Upper lobe of left lung (tissue), 6 donors: ENCODE results near the gene GRIK2. TPM values are rescaled to one million over a fixed set of nuclear protein-coding genes. Genes with fewer than 3 reads are reported as not detected.

Source experiments
- ATAC-seq, 2 donors: fragments of 200-7000 bp; cut with Tn5 transposase; one replicate each; pipeline ENCODE4 v1.9.1; 2022; ENCODE audit warnings: mild to moderate bottlenecking in 2 of 2, moderate library complexity in 2 of 2; ENCODE audit not compliant: low FRiP score in 2 of 2
- DNase-seq, 2 donors: peaks; one replicate each; pipeline ENCODE4 v3.0.0-alpha.2; 2019 to 2020
- H3K27ac ChIP-seq, 4 donors: fragments of 200-600 bp; sonication (generic); one replicate each; pipeline ENCODE4 v1.5.1; 2016 to 2019
- H3K27me3 ChIP-seq, 4 donors: fragments of 200-600 bp; sonication (generic); one replicate each; pipeline ENCODE4 v1.5.1; 2017 to 2019
- H3K36me3 ChIP-seq, 4 donors: fragments of 200-600 bp; sonication (generic); one replicate each; pipeline ENCODE4 v1.5.1; 2016 to 2019
- H3K4me1 ChIP-seq, 4 donors: fragments of 200-600 bp; sonication (generic); one replicate each; pipeline ENCODE4 v1.5.1; 2018 to 2019
- H3K4me3 ChIP-seq, 4 donors: fragments of 200-600 bp; sonication (generic); one replicate each; pipeline ENCODE4 v1.5.1; 2017 to 2019; ENCODE audit warnings: mild to moderate bottlenecking in 2 of 4, moderate library complexity in 1 of 4
- H3K9me3 ChIP-seq, 4 donors: fragments of 200-600 bp; sonication (generic); one replicate each; pipeline ENCODE4 v1.5.1; 2018 to 2019
- CTCF ChIP-seq, 6 experiments: fragments of 450-650 bp in 4 of 6; fragments of 200-600 bp in 2 of 6; sonication (generic) in 2 of 6; IDR thresholded peaks; one replicate each; pipeline ENCODE4 v1.5.1; 2016 to 2019; ENCODE audit warnings: antibody characterized with exemption in 6 of 6
- EP300 ChIP-seq, 4 donors: sonication (generic); formaldehyde crosslinking; IDR thresholded peaks; one replicate each; pipeline ENCODE4 v1.5.1; 2017; ENCODE audit warnings: antibody characterized with exemption in 4 of 4, control low read depth in 2 of 4
- POLR2A ChIP-seq, 4 donors: fragments of 450-650 bp; IDR thresholded peaks; one replicate each; pipeline ENCODE4 v1.5.1; 2016 to 2017; ENCODE audit warnings: antibody characterized with exemption in 4 of 4, mild to moderate bottlenecking in 2 of 4
- POLR2AphosphoS5 ChIP-seq, 2 donors: sonication (generic); formaldehyde crosslinking; IDR thresholded peaks; one replicate each; pipeline ENCODE4 v1.5.1; 2017; ENCODE audit warnings: antibody characterized with exemption in 2 of 2
- WGBS, 2 donors: methylation state at CpG; one replicate each; pipeline ENCODE4 v1.1.5; 2017 to 2018; 5-methylcytosine and 5-hydroxymethylcytosine counted together
- total RNA-seq, 6 donors: library from RNA; depleted of rRNA in 4 of 6; stranded (reverse); fragments of >200 nt in 4 of 6; gene quantifications; one replicate each; pipeline versions ENCODE4 v1.1.0 to v1.2.1, GENCODE V29; 2016 to 2021
- donor health status: DM: no; HTN: no; CAD: no; lungs with moderate emphysema.
- donor health status: DM: no; HTN: yes; CAD: no; lungs with severe emphysema.

Gene GRIK2
- total RNA-seq, 6 donors from 2014 or later = 0.07 to 1.2 (median 0.50) TPM; not detected in 2

DNA sequence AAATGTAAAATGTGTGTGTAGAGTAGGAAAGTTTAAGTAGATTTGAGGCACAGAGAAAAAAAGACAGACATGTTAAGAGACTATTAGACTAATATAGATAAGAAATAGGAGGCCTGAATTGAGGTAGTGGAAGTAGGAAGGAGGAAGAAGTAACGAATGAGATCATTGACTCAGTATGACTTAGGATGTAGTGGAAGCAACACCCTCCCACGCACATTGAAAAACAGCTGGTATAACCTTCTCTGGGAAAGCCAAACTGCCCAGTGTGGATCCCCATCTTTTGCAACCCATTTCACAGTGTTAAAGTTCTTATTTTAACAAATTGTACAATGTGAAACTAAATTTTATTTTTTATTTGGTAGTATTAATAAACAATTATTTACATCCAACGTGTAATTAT lies 89.1 kb downstream of the GRIK2 start:
- TF ChIP-seq CTCF (IDR thresholded peaks at IDR 0.05) (no peak), POLR2AphosphoS5 (IDR thresholded peaks at IDR 0.05) (no peak), EP300 (IDR thresholded peaks at IDR 0.05) (no peak), POLR2A (IDR thresholded peaks at IDR 0.05) (no peak)
- no peak overlapping the region for H3K4me3 ChIP-seq
- no peaks in the 10 kb centered on the region for H3K36me3 ChIP-seq
- ATAC-seq (no peak), DNase-seq (no peak)
- 76 to 85% methylated on average over 3 of the region's 3 CpGs for WGBS, 2 donors
- H3K4me1 ChIP-seq = no peaks in the 10 kb centered on the region
- no peak overlapping the region for H3K27ac ChIP-seq
- H3K9me3 ChIP-seq = no peaks in the 10 kb centered on the region
- H3K27me3 ChIP-seq = no peaks in the 10 kb centered on the region

GRCh38 chr6:101484781-101485180 lies 91.3 kb downstream of the GRIK2 start:
- Histone ChIP-seq H3K4me3 (no peak overlapping the region), H3K27ac (no peak overlapping the region), H3K4me1 (no peaks in the 10 kb centered on the region), H3K27me3 (no peaks in the 10 kb centered on the region), H3K9me3 (no peaks in the 10 kb centered on the region), H3K36me3 (no peaks in the 10 kb centered on the region)
- ATAC-seq (no peak), DNase-seq (no peak)
- WGBS, 2 donors = 88 to 91% methylated on average over 3 of the region's 3 CpGs
- TF ChIP-seq POLR2AphosphoS5 (IDR thresholded peaks at IDR 0.05) (no peak), CTCF (IDR thresholded peaks at IDR 0.05) (no peak), POLR2A (IDR thresholded peaks at IDR 0.05) (no peak), EP300 (IDR thresholded peaks at IDR 0.05) (no peak)

GRCh38 chr6:101486124-101486523 lies 92.6 kb downstream of the GRIK2 start:
- no peaks in the 10 kb centered on the region for H3K4me1 ChIP-seq
- no peaks in the 10 kb centered on the region for H3K36me3 ChIP-seq
- no peak overlapping the region for H3K4me3 ChIP-seq
- 35 to 45% methylated on average over 3 of the region's 3 CpGs for WGBS, 2 donors
- ATAC-seq (no peak), DNase-seq (no peak)
- TF ChIP-seq POLR2A (IDR thresholded peaks at IDR 0.05) (no peak), POLR2AphosphoS5 (IDR thresholded peaks at IDR 0.05) (no peak), CTCF (IDR thresholded peaks at IDR 0.05) (no peak), EP300 (IDR thresholded peaks at IDR 0.05) (no peak)
- H3K9me3 ChIP-seq = no peaks in the 10 kb centered on the region
- no peak overlapping the region for H3K27ac ChIP-seq
- no peaks in the 10 kb centered on the region for H3K27me3 ChIP-seq

DNA sequence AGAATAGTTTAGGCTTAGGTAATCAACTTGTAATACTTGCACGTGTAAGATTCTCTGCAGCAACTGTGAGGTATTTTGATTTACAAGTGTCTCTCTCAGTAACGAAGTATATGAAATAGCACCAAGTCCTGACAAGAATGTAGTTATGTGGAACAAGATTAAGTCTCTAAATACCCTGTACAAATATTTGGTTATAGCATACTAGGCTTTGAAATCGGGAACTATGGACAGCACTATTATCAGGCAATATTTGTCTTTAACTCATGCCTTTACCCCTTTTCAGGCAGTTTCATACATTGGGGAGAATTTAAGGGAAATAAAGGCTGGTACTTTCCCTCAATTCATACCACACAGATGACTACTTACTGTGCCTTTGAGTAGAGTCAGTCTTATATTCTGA lies 93.2 kb downstream of the GRIK2 start:
- H3K9me3 ChIP-seq = no peaks in the 10 kb centered on the region
- no peak overlapping the region for H3K27ac ChIP-seq
- H3K4me3 ChIP-seq = no peak overlapping the region
- H3K36me3 ChIP-seq = no peaks in the 10 kb centered on the region
- no peaks in the 10 kb centered on the region for H3K4me1 ChIP-seq
- no peaks in the 10 kb centered on the region for H3K27me3 ChIP-seq
- ATAC-seq (no peak), DNase-seq (no peak)
- no peak for TF ChIP-seq CTCF (IDR thresholded peaks at IDR 0.05)
- no peak for TF ChIP-seq POLR2AphosphoS5 (IDR thresholded peaks at IDR 0.05)
- TF ChIP-seq EP300 (IDR thresholded peaks at IDR 0.05) = no peak
- no peak for TF ChIP-seq POLR2A (IDR thresholded peaks at IDR 0.05)
- 58 to 75% methylated on average over 3 of the region's 3 CpGs for WGBS, 2 donors

GRCh38 chr6:101489456-101489855 lies 95.9 kb downstream of the GRIK2 start:
- no peak overlapping the region for H3K4me3 ChIP-seq
- H3K9me3 ChIP-seq = no peaks in the 10 kb centered on the region
- no peak overlapping the region for H3K27ac ChIP-seq
- TF ChIP-seq POLR2AphosphoS5 (IDR thresholded peaks at IDR 0.05) (no peak), CTCF (IDR thresholded peaks at IDR 0.05) (no peak), POLR2A (IDR thresholded peaks at IDR 0.05) (no peak), EP300 (IDR thresholded peaks at IDR 0.05) (no peak)
- H3K36me3 ChIP-seq = no peaks in the 10 kb centered on the region
- ATAC-seq (no peak), DNase-seq (no peak)
- H3K4me1 ChIP-seq = no peaks in the 10 kb centered on the region
- H3K27me3 ChIP-seq = no peaks in the 10 kb centered on the region
